NCI-H82 treated with DMSO at 0.1 percent for 48 hours (cell line): ENCODE results near the gene RNU5B-1.

Experiments
- DNase-seq: peaks from one replicate; lab custom pipeline; 2025; ENCODE audit not compliant: unreplicated experiment; lab: John Stamatoyannopoulos, UW

The RNU5B-1 gene

DNA sequence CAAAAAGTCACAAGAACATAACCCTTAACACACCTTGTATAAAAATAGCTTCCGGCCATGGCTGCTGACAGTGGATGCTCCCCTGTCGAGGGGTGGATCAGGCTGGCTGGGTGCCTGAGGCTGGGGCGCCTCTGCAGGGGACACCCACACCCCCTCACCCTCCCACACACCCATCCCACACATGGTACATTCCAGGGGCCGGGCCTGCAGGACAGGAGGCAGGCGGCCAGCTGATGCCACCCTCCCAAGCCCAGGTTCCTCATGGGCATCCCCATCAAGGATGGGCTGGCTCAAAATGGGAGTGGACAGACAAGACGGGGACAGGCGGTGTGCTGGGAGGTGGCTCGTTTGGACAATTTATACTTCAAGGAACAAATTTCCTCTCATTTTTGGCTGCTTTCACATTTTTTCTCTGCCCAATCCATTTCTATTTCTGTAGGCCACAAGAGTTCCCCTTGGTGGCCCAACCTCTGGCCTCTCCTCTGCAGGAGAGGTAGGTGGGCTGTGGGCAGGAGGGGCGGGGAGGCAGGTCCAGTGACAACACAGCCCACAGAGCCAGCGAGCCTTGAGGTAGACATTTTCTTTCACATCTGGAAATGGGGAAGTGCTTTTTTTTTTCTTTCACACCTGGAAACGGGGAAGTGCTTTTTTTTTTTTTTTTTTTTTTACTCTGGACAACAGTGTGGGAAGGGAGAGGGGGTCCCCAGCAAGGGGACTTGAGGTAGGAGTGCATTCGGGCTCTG, 23.3 kb downstream of the RNU5B-1 start:
- no peak for DNase-seq

DNA sequence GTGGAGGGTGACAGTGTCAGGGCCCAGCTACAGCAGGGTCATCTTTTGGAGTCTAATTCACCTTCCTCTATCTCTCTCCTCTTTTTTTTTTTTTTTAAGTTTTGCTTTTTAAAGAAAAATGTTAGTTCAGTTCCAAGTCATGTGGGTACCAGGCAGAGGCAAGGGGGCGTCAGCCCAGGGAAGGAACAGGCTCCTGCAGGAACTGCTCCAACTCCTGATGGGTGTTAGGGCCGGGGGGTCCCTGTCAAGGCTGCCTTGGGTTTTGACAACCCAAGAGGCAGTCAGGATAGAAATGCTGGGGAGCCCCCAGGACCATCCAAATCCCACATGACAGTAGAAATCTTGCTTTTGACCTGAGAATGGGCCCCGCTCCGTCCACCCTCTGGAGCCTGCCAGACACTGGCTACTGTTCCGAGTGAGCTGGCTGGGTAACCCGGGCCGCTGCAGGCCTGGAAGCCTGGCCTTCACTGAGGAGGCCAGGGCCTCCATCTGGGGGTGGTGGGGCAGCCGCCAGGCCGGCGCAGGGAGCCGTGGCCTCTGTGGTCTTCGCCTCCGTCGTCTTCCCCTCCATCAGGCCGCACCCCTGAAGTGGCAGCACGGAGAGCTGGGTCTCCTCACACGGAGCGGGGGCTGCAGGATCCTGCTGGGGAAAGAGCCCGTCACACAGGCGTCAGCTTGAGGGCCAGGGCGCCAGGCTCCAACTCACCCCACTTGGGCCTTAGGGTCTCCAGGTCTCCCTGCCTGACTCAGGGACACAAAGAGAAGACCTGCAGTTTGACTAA, 24.2 kb downstream of the RNU5B-1 start:
- no peak for DNase-seq

DNA sequence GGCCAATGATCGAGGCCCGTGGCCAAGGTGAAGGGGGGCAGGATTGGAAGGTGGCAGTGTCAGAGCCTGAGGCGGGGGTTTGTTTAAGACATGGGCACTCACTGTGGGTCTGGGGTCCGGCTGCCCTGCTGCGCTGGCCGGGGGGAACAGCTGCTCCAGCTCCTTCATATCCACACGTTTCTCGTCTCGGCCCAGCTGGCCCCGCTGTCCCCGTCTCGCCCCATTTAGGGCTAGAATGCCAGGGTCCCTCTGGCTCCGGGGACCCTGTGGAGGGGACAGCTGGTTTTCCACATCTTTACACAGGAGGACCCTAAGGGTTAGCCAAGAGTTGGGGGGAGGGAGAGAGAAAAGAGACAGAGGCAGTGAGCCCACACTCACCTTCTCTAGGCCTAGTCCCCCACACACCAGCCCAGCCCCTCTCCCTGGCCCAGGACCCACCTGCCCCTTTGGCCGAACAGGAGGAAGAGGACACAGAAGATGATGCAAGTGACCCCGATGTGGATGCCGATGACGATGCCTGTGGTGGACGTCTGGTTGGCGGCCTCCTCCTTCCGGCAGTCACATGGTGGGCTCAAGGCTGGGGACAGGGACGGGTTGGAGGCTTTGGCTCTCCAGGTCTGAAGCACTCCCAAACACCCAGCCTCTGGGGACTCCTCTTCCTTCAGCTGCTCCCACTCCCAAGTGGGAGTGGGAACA, 25.0 kb downstream of the RNU5B-1 start:
- DNase-seq = no peak

DNA sequence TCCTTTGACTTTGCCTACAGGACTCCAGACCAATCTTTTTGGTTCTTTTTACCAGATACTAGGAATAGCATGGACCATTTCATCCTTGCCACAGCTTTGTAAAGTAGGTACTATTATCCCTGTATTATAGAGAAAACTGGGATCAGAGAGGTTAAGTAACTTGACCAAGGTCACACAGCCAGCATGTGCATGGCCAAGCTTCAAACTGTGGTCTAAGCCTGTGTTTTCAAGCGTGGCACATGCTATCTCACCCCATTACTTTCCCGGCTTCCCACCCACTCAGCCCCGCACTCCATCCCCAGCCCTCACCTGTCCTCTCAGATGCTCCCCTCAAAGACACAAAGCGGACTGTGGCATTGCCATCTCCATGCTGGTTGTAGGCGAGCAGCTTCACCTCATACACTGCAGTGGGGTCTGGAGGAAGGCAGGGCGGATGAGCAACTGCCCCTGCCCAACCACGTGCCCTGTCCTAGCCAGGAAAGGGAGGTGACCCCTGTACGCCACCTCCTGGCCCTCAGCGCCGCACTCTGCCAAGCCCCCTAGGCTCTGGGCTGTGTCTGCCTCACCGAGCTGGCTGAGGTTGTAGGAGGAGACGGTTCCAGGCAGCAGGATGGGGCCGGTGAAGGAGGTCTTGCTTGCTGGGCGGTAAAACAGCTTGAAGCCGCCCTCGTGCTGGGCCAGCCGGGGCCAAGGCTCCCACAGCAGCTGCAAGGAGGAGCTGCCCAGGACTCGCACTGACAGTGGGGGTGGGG, 25.7 kb downstream of the RNU5B-1 start:
- no peak for DNase-seq

DNA sequence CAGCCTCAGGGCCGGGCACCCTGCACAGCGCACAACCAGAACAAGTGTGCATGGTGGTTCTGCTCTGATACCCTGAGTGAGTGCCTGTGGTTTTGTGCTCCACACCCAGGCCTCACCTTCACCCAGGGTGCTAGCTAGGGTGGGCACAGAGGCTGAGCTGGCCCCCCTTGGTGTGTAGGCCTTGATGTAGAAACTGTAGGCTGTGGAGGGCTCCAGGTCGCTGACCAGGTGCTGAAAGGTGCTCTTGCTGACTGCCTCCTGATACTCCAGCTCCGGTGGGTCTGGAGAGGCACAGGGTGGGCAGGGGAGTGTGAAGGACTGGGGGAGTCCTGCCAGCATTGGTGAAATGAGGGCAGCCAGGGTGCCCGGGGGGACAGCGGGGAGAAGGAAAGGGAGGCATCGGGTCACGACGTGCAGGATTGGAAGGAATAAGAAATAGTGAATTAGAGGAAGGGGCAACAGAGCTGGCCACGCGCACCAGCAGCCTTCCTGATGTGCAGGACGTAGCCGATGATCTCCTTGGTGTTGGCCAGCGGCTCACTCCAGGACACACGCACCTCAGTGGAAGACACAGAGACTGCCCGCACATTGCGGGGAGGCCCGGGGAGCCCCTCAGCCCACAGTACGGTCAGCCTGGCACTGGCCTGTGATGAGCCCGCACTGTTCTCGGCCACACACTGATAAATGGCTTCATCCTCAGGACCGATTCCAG, 26.6 kb downstream of the RNU5B-1 start:
- no peak for DNase-seq

DNA sequence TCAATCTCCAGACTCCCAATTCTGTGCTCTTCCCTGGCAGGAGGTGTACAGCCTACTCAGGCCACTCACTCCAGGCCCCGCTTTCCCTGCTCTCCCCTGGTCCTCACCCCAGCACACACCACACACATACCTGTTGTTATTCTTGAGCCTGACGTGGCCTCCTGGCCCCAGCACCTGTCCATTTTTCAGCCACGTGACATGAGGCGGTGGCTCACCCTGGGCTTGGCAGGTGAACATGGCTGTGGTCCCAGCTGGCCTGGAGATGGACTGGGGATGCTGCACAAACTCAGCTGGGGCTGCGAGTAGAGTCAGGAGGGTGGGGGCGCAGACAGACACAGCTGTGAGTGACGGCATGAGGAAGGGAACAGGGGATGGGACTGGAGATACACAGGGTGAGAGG, 27.3 kb downstream of the RNU5B-1 start:
- DNase-seq = no peak

DNA sequence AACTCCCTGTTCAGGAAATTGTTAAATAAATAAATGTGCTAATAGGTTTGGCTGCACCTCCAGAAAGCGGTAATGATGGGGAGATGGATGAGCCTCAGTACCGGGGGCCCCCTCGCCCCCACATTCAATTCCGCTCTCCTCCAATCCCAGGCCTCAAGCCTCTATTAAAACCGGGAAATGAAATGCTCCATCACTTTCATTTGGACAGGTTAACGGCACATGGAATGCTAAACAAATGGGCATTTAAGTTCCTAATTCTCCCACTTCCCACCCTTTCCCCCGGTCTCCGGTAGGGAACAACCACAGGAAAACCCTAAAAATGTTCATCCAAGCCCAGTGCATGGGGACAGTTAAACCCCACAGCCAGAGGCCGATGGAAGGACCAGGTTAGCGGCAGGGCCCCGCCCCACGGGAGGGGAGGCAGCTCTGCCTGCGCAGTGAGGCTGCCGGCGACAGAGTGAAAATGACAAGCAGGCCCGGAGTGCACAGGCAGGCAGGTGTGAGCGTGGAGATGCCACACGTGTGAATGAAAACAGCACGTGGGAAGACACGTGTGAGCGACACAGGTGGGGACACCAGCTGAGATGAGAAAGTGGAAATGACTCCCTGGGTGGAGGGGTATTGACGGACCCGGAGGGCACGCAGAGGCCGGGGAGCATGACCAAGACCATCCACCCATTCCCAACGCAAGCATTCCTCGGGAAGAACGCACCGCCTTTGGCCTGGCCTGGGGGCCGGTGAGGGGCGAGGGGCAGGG, 28.1 kb downstream of the RNU5B-1 start:
- no peak for DNase-seq

DNA sequence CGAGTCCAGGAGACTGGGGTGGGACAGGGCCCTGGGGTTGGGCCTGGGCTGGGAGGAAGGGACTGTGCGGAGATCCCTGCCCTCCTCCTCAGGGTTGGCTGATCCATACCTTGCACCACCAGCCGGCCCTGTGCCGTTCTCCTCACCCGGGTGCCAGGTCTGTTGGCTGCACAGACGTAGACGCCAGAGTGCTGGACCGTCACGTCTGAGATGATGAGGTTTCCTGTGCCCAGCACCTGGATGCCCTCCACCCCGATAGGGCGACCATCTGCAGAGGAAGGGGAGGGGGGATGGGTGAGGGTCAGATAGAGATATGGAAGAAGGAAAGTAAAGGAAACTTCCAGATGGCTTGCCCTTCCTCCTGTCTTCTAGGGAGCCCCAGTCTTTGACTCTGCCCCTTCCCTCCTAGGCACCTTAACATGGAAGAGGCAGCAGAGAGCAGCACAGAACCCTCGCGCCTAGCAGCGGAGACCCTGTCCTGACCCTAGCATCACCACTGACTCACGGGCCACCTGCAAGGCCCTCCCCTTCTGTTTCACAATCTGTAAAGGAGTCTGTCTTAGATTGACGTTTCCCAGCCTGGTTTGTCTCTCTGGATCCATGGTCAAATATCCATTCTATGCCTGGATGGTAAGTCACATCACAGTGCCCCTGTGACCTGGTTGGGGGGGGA, 28.8 kb downstream of the RNU5B-1 start:
- DNase-seq = no peak

DNA sequence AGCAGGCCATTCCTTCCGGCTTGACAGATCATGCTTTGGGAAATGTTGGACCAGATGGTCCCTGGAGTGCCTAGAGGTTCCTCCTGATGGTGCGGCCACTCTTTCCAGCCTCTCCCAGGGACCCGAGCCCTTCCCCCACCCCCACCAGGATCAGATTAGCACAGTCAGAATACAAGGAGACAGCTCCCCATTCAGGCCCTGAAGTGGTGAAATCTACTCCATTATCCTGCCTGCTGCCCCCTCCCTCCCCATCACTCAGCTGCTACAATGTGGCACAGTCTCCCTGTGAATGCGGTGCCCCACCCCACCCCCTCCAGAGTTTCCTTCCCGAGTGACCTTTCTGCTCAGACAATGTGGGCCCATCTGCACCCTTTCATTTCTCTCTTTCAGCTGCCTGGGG, 29.4 kb downstream of the RNU5B-1 start:
- DNase-seq = peak; percentile 79

DNA sequence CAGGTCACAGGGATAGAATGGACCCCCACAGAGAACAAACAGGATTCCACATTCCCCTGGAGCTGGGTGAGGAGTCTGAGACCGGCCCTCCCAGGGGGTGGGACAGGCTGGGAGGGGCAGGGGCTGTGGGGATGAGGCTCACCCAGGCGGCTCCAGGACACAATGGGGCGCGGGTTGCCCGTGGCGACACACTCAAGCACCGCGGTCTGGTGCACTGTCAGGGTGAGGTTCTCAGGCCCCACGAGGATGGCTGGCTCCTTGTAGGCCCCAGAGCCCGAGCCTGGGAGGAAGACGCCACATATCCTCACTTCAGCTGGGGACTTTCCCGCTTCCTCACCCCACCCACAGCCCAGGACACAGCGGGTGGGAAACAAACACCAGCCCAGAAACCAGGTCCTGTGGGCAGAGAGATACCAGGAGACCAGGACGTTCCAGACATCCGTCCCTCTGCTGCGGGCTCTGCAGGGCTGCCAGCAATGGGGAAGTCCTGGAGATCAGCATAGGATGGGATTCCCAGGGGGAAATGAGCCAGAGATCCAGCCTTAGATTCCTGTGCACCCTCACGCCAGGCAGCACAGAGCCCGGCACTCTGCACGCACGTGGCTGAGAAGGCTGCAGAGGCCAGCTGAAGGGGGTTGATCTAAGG, 30.2 kb downstream of the RNU5B-1 start:
- no peak for DNase-seq

DNA sequence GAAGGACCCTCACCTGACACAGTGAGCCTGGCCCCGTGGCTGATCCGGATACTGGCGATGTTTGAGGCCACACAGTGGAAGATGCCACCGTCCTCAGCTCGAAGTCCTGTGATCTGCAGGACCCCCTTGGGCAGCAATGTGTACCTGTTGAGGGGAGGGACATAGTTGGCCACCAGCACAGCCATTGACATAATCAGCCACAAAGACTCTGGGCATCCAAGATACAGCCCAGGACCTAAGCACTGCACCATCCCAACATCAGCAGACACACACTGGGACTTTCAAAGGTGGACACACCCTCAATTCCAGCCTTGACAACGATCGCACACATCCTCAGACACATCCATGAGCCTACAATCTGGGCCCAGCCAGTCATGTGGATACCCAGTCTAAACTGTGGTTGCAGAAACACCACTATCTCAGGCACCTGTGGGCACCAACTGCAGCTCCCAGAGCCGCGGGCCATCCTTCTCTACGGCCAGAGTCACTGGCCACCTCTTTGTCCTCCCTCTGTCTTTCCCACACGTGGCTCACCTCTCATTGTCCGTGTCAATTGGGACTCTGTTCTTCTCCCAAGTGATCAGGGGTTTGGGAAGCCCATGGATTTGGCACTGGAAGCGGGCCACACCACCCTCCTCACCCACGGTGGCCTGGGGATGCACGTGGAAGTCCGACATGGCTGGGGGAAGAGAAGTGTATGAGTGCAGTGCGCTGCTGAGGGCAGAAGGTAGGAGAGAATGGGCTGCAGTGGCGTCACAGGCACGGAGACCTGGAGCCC, 31.0 kb downstream of the RNU5B-1 start:
- DNase-seq = no peak

DNA sequence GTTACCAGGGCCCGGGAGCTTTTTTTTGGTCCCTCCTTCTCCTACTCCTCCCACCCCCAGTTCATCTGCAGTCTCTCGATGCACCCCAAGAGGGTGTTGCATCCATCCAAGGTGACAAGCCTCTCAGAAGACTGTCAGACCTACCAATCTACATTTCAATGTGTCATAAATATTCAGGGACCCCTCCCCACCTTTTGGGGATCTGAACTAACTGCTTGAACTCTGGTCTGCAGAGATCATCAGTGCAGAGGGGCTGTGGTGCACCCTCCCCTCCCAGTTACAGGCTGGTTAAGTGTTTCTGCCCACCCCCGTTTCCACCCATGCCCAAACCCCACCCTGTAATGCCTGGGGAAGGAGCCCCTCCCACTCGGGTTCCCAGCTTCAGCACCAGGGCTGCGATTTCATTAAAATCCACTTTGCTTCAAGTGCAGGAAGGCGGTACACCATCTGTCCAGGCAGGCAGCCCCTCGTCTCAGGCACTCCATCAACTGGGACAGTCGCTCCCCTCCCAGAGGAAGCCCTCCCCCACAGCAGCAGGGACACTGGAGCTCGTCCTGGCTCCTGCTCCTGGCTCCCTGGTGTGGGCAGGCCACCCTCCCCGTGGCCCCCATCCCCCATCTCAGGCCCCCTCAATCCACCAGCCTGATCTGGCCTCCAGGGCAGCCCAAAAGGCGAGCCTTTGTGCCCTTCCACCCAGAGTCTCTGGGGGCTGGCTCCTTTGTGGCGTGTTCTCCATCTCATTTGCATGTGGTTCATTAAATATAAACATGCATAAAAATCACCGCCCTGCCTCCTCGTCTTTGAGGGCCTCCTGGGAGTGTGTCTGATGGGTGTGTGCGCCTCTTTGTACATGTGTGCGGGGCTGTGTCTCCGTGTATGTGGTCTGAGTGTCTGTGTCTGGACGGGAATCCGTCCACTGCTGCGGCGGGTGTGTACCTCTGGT, 32.3 kb downstream of the RNU5B-1 start:
- peak; percentile 81 for DNase-seq

DNA sequence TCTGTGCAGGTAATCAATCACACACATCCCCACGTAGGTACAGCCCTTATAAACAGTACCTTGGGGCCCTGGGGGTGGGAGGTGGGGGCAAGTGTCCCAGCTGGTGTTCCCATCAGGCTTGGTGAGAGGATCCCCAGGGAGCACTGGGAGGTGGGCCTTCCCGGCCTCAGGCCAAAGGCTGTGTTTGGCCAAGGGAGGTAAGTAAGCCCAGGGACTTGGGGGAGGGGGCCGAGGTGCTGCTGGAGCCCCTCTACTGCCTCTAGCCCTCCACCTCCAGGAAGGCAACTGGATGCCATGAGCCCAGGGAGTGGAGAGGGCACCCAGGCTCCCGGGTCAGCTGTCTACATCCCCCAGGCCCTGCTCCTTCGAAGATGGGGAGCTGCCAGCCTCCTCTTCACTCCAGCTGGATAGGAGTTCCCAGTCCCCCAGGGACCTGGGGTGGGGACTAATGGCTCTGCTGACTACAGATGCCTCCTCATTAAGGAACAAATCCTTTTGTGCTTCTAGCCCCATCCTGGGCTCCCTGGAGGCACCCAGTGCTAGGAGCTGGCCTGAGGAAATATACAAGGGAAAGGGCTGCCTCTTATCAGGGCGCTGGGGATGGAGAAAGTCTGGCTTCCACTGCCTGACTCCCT, 33.1 kb downstream of the RNU5B-1 start:
- DNase-seq = peak; percentile 61

DNA sequence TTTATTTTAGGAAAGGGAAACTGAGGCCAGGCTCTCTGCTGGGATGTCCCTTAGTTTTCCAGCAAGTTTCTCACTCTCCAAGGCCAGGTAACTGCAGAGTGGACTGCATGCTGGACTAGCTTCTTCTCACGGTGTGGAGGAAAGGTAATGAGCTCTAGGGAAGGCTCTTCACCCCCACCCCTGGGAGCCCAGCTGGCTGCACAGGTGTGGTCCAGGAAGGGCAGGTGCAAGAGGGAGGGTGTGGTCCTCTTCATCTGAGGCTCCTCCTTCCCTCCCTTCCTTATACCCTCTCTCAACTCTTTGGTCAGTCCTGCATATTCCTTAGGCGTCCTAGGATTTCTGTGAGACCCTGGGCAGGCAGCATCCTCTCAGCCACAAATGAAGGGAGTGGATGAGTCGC, 33.9 kb downstream of the RNU5B-1 start:
- no peak for DNase-seq

DNA sequence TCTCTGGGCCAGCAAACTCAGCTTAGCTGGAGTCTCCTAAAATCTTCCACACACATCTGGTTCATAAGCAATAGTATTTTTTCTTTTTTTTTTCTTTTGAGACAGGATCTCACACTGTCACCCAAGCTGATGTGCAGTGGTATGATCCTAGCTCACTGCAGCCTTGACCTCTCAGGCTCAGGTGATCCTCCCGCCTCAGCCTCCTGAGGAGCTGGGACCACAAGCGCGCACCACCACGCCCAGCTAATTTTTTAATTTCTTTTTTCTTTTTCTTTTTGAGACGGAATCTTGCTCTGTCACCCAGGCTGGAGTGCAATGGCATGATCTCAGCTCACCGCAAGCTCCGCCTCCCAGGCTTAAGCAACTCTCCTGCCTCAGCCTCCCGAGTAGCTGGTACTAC, 34.3 kb downstream of the RNU5B-1 start:
- no peak for DNase-seq

DNA sequence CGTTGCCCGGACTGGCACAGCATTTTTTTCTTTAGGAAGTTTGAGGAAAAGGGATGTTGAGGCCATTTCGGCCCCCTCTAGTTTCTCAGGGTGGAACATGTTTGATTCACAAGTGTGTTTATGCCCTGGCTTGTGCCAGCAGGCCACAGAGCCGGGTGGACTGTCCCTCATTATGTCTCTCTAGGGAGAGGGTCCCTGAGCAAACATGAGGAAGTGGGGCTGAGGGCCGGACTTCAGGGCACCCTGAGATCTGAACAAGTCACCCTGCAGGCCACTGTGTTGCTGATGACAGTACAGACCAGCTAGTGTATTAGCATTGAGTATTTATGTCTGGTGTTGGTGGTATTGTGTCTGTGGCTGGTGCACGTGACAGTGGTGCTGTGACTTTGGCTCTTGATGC, 34.9 kb downstream of the RNU5B-1 start:
- no peak for DNase-seq

DNA sequence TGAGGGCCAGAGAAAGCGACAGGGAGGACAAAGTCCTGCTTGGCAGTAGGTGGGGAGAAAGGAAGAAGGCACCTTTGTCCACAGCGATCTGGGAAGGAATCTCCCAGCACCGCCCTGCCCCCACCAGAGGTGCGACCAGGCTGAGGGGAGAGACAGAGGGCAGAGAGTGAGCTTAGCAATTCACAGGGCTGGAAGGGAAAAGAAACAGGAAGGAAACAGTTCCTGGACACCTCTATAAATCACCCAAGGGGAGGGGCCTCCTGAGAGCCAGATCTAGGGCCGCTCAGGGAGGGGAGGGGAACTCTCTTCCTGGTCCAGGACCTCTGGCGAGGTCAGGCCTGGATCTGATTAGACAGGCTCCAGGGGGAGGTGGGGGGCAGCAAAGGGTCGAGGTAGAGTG, 35.4 kb downstream of the RNU5B-1 start:
- peak; percentile 16 for DNase-seq
